ENCODE results near the gene DERA. TPM values are rescaled to one million over a fixed set of nuclear protein-coding genes. Genes with fewer than 3 reads are reported as not detected.
A peak's percentile ranks its signal among the peaks of the same experiment; 100 is the strongest.

The DERA gene
- polyA plus RNA-seq, 3 donors = 16.2 to 84.2 (median 83.6) TPM

- no peak overlapping the region for H3K4me3 ChIP-seq (replicated peaks in 1 of 3; ENCODE audit: low read depth in 2 of 3, low read length in 3 of 3)
- Mint-ChIP-seq H3K36me3 (peaks cover 52 to 66% of the 10 kb centered on the region in 2 donors), H3K4me1 (no peaks in the 10 kb centered on the region), H3K27ac (no peak overlapping the region), H3K9me3 (no peaks in the 10 kb centered on the region), H3K4me3 (no peak overlapping the region), H3K27me3 (ENCODE audit: low read depth in 3 of 3) (no peaks in the 10 kb centered on the region)
- peaks cover 27 to 53% of the 10 kb centered on the region in 2 donors for H3K36me3 ChIP-seq (replicated peaks in 1 of 2; ENCODE audit: control insufficient read depth in 1 of 2, insufficient read depth in 2 of 2, low read length in 2 of 2)
- no peaks in the 10 kb centered on the region for H3K4me1 ChIP-seq (ENCODE audit: control insufficient read depth in 1 of 2, insufficient read depth in 2 of 2, low read length in 2 of 2)
- intact Hi-C loops (cut with micrococcal nuclease) = no loop called here
- no peaks in the 10 kb centered on the region for H3K79me2 ChIP-seq (ENCODE audit: insufficient read depth, low read length)
- no peak for TF ChIP-seq CTCF (IDR thresholded peaks at IDR 0.05)
- no peak overlapping the region for H3K27ac ChIP-seq (ENCODE audit: low read depth in 1 of 2, low read length in 2 of 2)
- H3K27me3 ChIP-seq (ENCODE audit: control insufficient read depth in 2 of 2, insufficient read depth in 2 of 2, low read length in 2 of 2) = no peaks in the 10 kb centered on the region
- no peak overlapping the region for H3K4me2 ChIP-seq (replicated peaks; ENCODE audit: extremely low read depth, low read length, poor library complexity, severe bottlenecking)
- no peak for DNase-seq
- no peaks in the 10 kb centered on the region for H4K20me1 ChIP-seq (ENCODE audit: insufficient read depth, low read length)
- 100% methylated on average over 1 of the region's 3 CpGs for WGBS (ENCODE audit: insufficient coverage)
- H2AFZ ChIP-seq (ENCODE audit: insufficient read depth, low read depth, low read length, poor library complexity, severe bottlenecking) = no peak overlapping the region
- H3K9ac ChIP-seq (ENCODE audit: insufficient read depth, low read length, poor library complexity, severe bottlenecking) = no peak overlapping the region
- H3K9me3 ChIP-seq (replicated peaks in 1 of 2; ENCODE audit: control insufficient read depth in 1 of 2, insufficient read depth in 1 of 2, low read length in 2 of 2) = no peaks in the 10 kb centered on the region
Observed at GRCh38 chr12:15971211-15971610, 60.1 kb downstream of the DERA start.

- Histone ChIP-seq H3K79me2 (ENCODE audit: insufficient read depth, low read length) (no peaks in the 10 kb centered on the region), H3K4me2 (replicated peaks; ENCODE audit: extremely low read depth, low read length, poor library complexity, severe bottlenecking) (no peak overlapping the region), H3K27me3 (ENCODE audit: control insufficient read depth in 2 of 2, insufficient read depth in 2 of 2, low read length in 2 of 2) (no peaks in the 10 kb centered on the region), H3K9me3 (replicated peaks in 1 of 2; ENCODE audit: control insufficient read depth in 1 of 2, insufficient read depth in 1 of 2, low read length in 2 of 2) (no peaks in the 10 kb centered on the region), H3K27ac (ENCODE audit: low read depth in 1 of 2, low read length in 2 of 2) (no peak overlapping the region), H3K4me3 (replicated peaks in 1 of 3; ENCODE audit: low read depth in 2 of 3, low read length in 3 of 3) (no peak overlapping the region), H3K4me1 (ENCODE audit: control insufficient read depth in 1 of 2, insufficient read depth in 2 of 2, low read length in 2 of 2) (no peaks in the 10 kb centered on the region), H4K20me1 (ENCODE audit: insufficient read depth, low read length) (no peaks in the 10 kb centered on the region), H3K9ac (ENCODE audit: insufficient read depth, low read length, poor library complexity, severe bottlenecking) (no peak overlapping the region), H2AFZ (ENCODE audit: insufficient read depth, low read depth, low read length, poor library complexity, severe bottlenecking) (no peak overlapping the region), H3K36me3 (replicated peaks in 1 of 2; ENCODE audit: control insufficient read depth in 1 of 2, insufficient read depth in 2 of 2, low read length in 2 of 2) (peaks cover 20 to 59% of the 10 kb centered on the region in 2 donors)
- intact Hi-C loops (cut with micrococcal nuclease) = no loop called here
- peaks cover 53 to 65% of the 10 kb centered on the region in 2 donors for H3K36me3 Mint-ChIP-seq
- no CpG with 5 or more reads among the region's 4 CpGs for WGBS (ENCODE audit: insufficient coverage)
- no peaks in the 10 kb centered on the region for H3K9me3 Mint-ChIP-seq
- peak overlapping the region in 1 of 7 donors; percentile 16 for H3K27ac Mint-ChIP-seq
- TF ChIP-seq CTCF (IDR thresholded peaks at IDR 0.05) = no peak
- H3K4me1 Mint-ChIP-seq = no peaks in the 10 kb centered on the region
- H3K27me3 Mint-ChIP-seq (ENCODE audit: low read depth in 3 of 3) = no peaks in the 10 kb centered on the region
- DNase-seq = no peak
- no peak overlapping the region for H3K4me3 Mint-ChIP-seq
Observed at GRCh38 chr12:15972894-15973293, 61.8 kb downstream of the DERA start.

Data from CD14-positive monocyte (primary cell).